DOHH2 (cell line): Measurements from ENCODE around the gene LRRTM4.
"Not testable (repeated sequence)": the region's sequence is repeated elsewhere in the genome, so short reads cannot be mapped to it uniquely, and the experiment has no call there.

Source experiments
- H3F3A ChIP-seq: fragments of 200-600 bp; sonication (generic), shearing (Covaris generic); 2 replicates; pipeline ENCODE4 v1.6.0; 2016; ENCODE audit warnings: antibody characterized with exemption, mild to moderate bottlenecking; ENCODE audit not compliant: control insufficient read depth, insufficient read depth
- H3K27ac ChIP-seq: fragments of 200-600 bp; sonication (generic); 2 replicates; pipeline ENCODE4 v1.5.1; 2014; ENCODE audit warnings: low read depth, mild to moderate bottlenecking, low read length, moderate library complexity
- H3K27me3 ChIP-seq: fragments of 200-600 bp; sonication (generic); 2 replicates; pipeline ENCODE4 v1.6.1; 2014; ENCODE audit warnings: mild to moderate bottlenecking, low read length, mixed read lengths; ENCODE audit not compliant: control insufficient read depth
- H3K36me3 ChIP-seq: fragments of 200-600 bp; sonication (generic); 2 replicates; pipeline ENCODE4 v1.6.1; 2014; ENCODE audit warnings: mild to moderate bottlenecking, low read length, moderate library complexity, mixed read lengths; ENCODE audit not compliant: control insufficient read depth
- H3K4me1 ChIP-seq: fragments of 200-600 bp; sonication (generic); 2 replicates; pipeline ENCODE4 v1.6.1; 2014; ENCODE audit warnings: mild to moderate bottlenecking, low read length, mixed read lengths; ENCODE audit not compliant: control insufficient read depth
- H3K4me2 ChIP-seq: fragments of 200-600 bp; sonication (generic); 2 replicates; pipeline ENCODE4 v1.6.0; 2014; ENCODE audit warnings: mild to moderate bottlenecking, low read length, moderate library complexity
- H3K4me3 ChIP-seq: fragments of 200-600 bp; sonication (generic); 2 replicates; pipeline ENCODE4 v1.5.1; 2014; ENCODE audit warnings: mild to moderate bottlenecking, low read length, mixed read lengths
- H3K79me2 ChIP-seq: fragments of 200-600 bp; sonication (generic); 2 replicates; pipeline ENCODE4 v1.6.1; 2014; ENCODE audit warnings: mild to moderate bottlenecking, low read length, mixed read lengths; ENCODE audit not compliant: control insufficient read depth
- H3K9me2 ChIP-seq: fragments of 200-600 bp; sonication (generic); replicated peaks from 2 replicates; pipeline ENCODE4 v1.6.1; 2014; ENCODE audit warnings: mild to moderate bottlenecking, low read length, mixed read lengths; ENCODE audit not compliant: control insufficient read depth
- H3K9me3 ChIP-seq: fragments of 200-600 bp; sonication (generic); 2 replicates; pipeline ENCODE4 v1.6.1; 2014; ENCODE audit warnings: antibody characterized with exemption, low read length, mixed read lengths; ENCODE audit not compliant: control insufficient read depth, insufficient read depth
- H4K20me1 ChIP-seq: fragments of 200-600 bp; sonication (generic); 2 replicates; pipeline ENCODE4 v1.6.0; 2014; ENCODE audit warnings: low read depth, mild to moderate bottlenecking, antibody characterized with exemption, low read length, moderate library complexity; ENCODE audit not compliant: control insufficient read depth, insufficient read depth
- CTCF ChIP-seq: fragments of 200-600 bp; sonication (generic); IDR thresholded peaks from one replicate; pipeline ENCODE4 v1.5.1; 2014; ENCODE audit warnings: antibody characterized with exemption, mild to moderate bottlenecking, low read depth, low read length; ENCODE audit not compliant: poor library complexity, severe bottlenecking
- EZH2phosphoT487 ChIP-seq: fragments of 200-600 bp; sonication (generic); IDR thresholded peaks from 2 replicates; pipeline ENCODE4 v1.6.1; 2017; ENCODE audit warnings: borderline replicate concordance, mild to moderate bottlenecking, antibody characterized with exemption, low read length, moderate library complexity, mixed read lengths

LRRTM4 gene

DNA sequence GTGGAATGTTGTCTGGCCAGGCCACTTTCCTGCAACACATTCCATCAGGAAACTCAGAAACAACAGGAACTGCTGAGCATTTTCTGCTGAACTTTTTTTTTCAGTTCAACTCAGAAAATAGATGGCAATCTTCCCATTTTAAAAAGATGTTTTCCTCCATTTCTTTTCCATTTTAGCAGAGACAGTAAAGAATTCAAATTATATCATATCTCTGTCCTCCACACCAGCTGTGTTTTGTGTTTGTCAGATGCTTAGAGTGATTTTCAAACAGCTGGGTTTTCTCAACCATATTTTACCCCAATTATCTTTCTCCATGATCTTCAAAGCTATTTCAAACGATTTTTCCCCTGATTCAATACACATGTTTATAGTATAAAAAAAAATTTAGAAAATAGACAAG lies 713.4 kb downstream of the LRRTM4 start:
- no peaks in the 10 kb centered on the region for H3K79me2 ChIP-seq
- no peaks in the 10 kb centered on the region for H4K20me1 ChIP-seq
- no peaks in the 10 kb centered on the region for H3K9me2 ChIP-seq
- TF ChIP-seq EZH2phosphoT487 (no peak), CTCF (no peak)
- no peaks in the 10 kb centered on the region for H3K27me3 ChIP-seq
- H3K36me3 ChIP-seq, result no peaks in the 10 kb centered on the region
- H3K4me2 ChIP-seq, result no peak overlapping the region
- no peaks in the 10 kb centered on the region for H3K9me3 ChIP-seq
- no peaks in the 10 kb centered on the region for H3K4me1 ChIP-seq
- no peak overlapping the region for H3K4me3 ChIP-seq
- no peak overlapping the region for H3K27ac ChIP-seq
- H3F3A ChIP-seq, result no peaks in the 10 kb centered on the region

GRCh38 chr2:76793647-76794334 lies 728.4 kb downstream of the LRRTM4 start:
- no peak overlapping the region for H3K4me2 ChIP-seq
- no peaks in the 10 kb centered on the region for H3K4me1 ChIP-seq
- H3K9me3 ChIP-seq, result no peaks in the 10 kb centered on the region
- no peaks in the 10 kb centered on the region for H3K27me3 ChIP-seq
- no peaks in the 10 kb centered on the region for H3K9me2 ChIP-seq
- no peak for TF ChIP-seq EZH2phosphoT487
- TF ChIP-seq CTCF, result no peak
- no peak overlapping the region for H3K4me3 ChIP-seq
- no peaks in the 10 kb centered on the region for H4K20me1 ChIP-seq
- H3F3A ChIP-seq, result no peaks in the 10 kb centered on the region
- H3K79me2 ChIP-seq, result no peaks in the 10 kb centered on the region
- no peaks in the 10 kb centered on the region for H3K36me3 ChIP-seq
- H3K27ac ChIP-seq, result no peak overlapping the region

DNA sequence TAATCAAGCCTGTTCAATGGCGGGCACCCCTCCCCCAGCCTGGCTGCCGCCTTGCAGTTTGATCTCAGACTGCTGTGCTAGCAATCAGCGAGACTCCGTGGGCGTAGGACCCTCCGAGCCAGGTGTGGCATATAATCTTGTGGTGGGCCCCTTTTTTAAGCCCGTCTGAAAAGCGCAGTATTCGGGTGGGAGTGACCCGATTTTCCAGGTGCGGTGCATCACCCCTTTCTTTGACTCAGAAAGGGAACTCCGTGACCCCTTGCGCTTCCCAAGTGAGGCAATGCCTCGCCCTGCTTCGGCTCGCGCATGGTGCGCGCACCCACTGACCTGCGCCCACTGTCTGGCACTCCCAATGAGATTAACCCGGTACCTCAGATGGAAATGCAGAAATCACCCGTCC lies 740.9 kb downstream of the LRRTM4 start:
- H3K9me3 ChIP-seq, H3K27ac ChIP-seq, H3K27me3 ChIP-seq, H4K20me1 ChIP-seq, H3K4me3 ChIP-seq, H3K9me2 ChIP-seq, H3F3A ChIP-seq, H3K4me2 ChIP-seq, H3K36me3 ChIP-seq, H3K79me2 ChIP-seq, H3K4me1 ChIP-seq: not testable (repeated sequence)

- H3K4me3 ChIP-seq, result no peak overlapping the region
- H3K9me3 ChIP-seq, result no peaks in the 10 kb centered on the region
- H3K27me3 ChIP-seq, result no peaks in the 10 kb centered on the region
- H3K9me2 ChIP-seq, result no peaks in the 10 kb centered on the region
- H3K4me1 ChIP-seq, result peaks cover 34% of the 10 kb centered on the region
- peaks cover 4% of the 10 kb centered on the region; the same call in 1 of the 2 replicates for H3F3A ChIP-seq
- TF ChIP-seq EZH2phosphoT487, result no peak
- no peak for TF ChIP-seq CTCF
- H3K36me3 ChIP-seq, result no peaks in the 10 kb centered on the region
- H4K20me1 ChIP-seq, result no peaks in the 10 kb centered on the region
- H3K79me2 ChIP-seq, result no peaks in the 10 kb centered on the region
- H3K4me2 ChIP-seq, result no peak overlapping the region
- no peak overlapping the region for H3K27ac ChIP-seq
Observed at GRCh38 chr2:76763276-76763675, 758.9 kb downstream of the LRRTM4 start.
